Measurements from ENCODE around the gene SPEM2.

The SPEM2 gene

GRCh38 chr17:7475764-7476422 is 50.5 kb downstream of the SPEM2 start:
- no peak for DNase-seq

- no peak for DNase-seq
Observed at GRCh38 chr17:7476494-7476893, 51.1 kb downstream of the SPEM2 start.

GRCh38 chr17:7476951-7477350 is 51.5 kb downstream of the SPEM2 start:
- DNase-seq, result no peak

All from stimulated activated CD4-positive, alpha-beta T cell treated with anti-CD3 and anti-CD28 coated beads, Interleukin-1b, Interleukin-23, amount 100 ng/mL, for 48 hours (primary cell).